Liver (tissue), 3 donors: ENCODE data around the gene ZNF213.

Experiments used
- CTCF ChIP-seq: fragments of 150-350 bp; IDR thresholded peaks from 2 replicates; pipeline ENCODE4 v1.5.1; 2017; ENCODE audit warnings: improper control_type of control experiment, low read depth, low read length; ENCODE audit not compliant: missing input control
- EGR1 ChIP-seq, 2 donors: IDR thresholded peaks; 2 replicates each; pipeline ENCODE4 v1.6.1; 2016 to 2018; ENCODE audit warnings: antibody characterized with exemption in 2 of 2, low read depth in 2 of 2
- FOXA1 ChIP-seq: IDR thresholded peaks from 2 replicates; pipeline ENCODE4 v1.6.1; 2016; ENCODE audit warnings: antibody characterized with exemption
- GABPA ChIP-seq, 2 donors: IDR thresholded peaks in 1 of 2; conservative IDR thresholded peaks in 1 of 2; 2 replicates each; pipeline ENCODE4 v1.6.1; 2016; ENCODE audit warnings: antibody characterized with exemption in 2 of 2, mild to moderate bottlenecking in 1 of 2, moderate library complexity in 1 of 2
- NR2F2 ChIP-seq: IDR thresholded peaks from 2 replicates; pipeline ENCODE4 v1.6.1; 2016; ENCODE audit warnings: antibody characterized with exemption
- RAD21 ChIP-seq, 2 donors: IDR thresholded peaks; 2 replicates each; pipeline ENCODE4 v1.6.1; 2016; ENCODE audit warnings: antibody characterized with exemption in 2 of 2, mild to moderate bottlenecking in 2 of 2
- TAF1 ChIP-seq: conservative IDR thresholded peaks from 2 replicates; pipeline ENCODE4 v1.6.1; 2016; ENCODE audit warnings: antibody characterized with exemption, mild to moderate bottlenecking
- YY1 ChIP-seq: IDR thresholded peaks from 2 replicates; pipeline ENCODE4 v1.6.1; 2016; ENCODE audit warnings: antibody characterized with exemption, mild to moderate bottlenecking
- TF ChIP-seq, protein P1 (sequence below): IDR thresholded peaks from 2 replicates; pipeline ENCODE4 v1.6.1; 2016; ENCODE audit warnings: antibody characterized with exemption, mild to moderate bottlenecking
- TF ChIP-seq, protein P2 (sequence below): IDR thresholded peaks from 2 replicates; pipeline ENCODE4 v1.6.1; 2016; ENCODE audit warnings: antibody characterized with exemption
- TF ChIP-seq, protein P3 (sequence below): IDR thresholded peaks from 2 replicates; pipeline ENCODE4 v1.6.1; 2016; ENCODE audit warnings: antibody characterized with exemption
- donor health status: healthy.
- donor health status: healthy.

- TF ChIP-seq CTCF, result no peak
- TF ChIP-seq, protein P1, sequence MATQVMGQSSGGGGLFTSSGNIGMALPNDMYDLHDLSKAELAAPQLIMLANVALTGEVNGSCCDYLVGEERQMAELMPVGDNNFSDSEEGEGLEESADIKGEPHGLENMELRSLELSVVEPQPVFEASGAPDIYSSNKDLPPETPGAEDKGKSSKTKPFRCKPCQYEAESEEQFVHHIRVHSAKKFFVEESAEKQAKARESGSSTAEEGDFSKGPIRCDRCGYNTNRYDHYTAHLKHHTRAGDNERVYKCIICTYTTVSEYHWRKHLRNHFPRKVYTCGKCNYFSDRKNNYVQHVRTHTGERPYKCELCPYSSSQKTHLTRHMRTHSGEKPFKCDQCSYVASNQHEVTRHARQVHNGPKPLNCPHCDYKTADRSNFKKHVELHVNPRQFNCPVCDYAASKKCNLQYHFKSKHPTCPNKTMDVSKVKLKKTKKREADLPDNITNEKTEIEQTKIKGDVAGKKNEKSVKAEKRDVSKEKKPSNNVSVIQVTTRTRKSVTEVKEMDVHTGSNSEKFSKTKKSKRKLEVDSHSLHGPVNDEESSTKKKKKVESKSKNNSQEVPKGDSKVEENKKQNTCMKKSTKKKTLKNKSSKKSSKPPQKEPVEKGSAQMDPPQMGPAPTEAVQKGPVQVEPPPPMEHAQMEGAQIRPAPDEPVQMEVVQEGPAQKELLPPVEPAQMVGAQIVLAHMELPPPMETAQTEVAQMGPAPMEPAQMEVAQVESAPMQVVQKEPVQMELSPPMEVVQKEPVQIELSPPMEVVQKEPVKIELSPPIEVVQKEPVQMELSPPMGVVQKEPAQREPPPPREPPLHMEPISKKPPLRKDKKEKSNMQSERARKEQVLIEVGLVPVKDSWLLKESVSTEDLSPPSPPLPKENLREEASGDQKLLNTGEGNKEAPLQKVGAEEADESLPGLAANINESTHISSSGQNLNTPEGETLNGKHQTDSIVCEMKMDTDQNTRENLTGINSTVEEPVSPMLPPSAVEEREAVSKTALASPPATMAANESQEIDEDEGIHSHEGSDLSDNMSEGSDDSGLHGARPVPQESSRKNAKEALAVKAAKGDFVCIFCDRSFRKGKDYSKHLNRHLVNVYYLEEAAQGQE, result no peak
- no peak for TF ChIP-seq FOXA1
- TF ChIP-seq, protein P2, sequence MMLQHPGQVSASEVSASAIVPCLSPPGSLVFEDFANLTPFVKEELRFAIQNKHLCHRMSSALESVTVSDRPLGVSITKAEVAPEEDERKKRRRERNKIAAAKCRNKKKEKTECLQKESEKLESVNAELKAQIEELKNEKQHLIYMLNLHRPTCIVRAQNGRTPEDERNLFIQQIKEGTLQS, result no peak
- no peak for TF ChIP-seq RAD21 (IDR thresholded peaks at IDR 0.05)
- peak in 1 of 2 donors; percentile 45 for TF ChIP-seq GABPA (IDR thresholded peaks at IDR 0.05 in 1 of 2, conservative IDR thresholded peaks at IDR 0.05 in 1 of 2)
- TF ChIP-seq, protein P3, sequence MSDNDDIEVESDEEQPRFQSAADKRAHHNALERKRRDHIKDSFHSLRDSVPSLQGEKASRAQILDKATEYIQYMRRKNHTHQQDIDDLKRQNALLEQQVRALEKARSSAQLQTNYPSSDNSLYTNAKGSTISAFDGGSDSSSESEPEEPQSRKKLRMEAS, result no peak
- no peak for TF ChIP-seq NR2F2
- peak; percentile 84 for TF ChIP-seq YY1
- no peak for TF ChIP-seq EGR1 (IDR thresholded peaks at IDR 0.05; ENCODE audit: low read depth in 2 of 2)
- TF ChIP-seq TAF1, result no peak
Measured at GRCh38 chr16:3099732-3100499, 34.9 kb upstream of the ZNF213 start.
